Mesenchymal stem cell (in vitro differentiated cells and primary cell): ENCODE results near the gene INPP5A.

ENCODE experiments used
- DNase-seq: peaks from one replicate; pipeline ENCODE4 v3.0.0-alpha.2; 2013
- H2AFZ ChIP-seq: one replicate; pipeline ENCODE4 v1.6.1; 2013; ENCODE audit warnings: low read depth, mild to moderate bottlenecking, control low read depth, inconsistent platforms, low read length, moderate library complexity
- H2AK5ac ChIP-seq: 2 replicates; pipeline ENCODE4 v1.6.1; 2013; ENCODE audit warnings: low read length, moderate library complexity, mild to moderate bottlenecking, inconsistent platforms; ENCODE audit not compliant: severe bottlenecking
- H2BK120ac ChIP-seq: one replicate; pipeline ENCODE4 v1.6.1; 2013; ENCODE audit warnings: low read depth, mild to moderate bottlenecking, inconsistent platforms, low read length, moderate library complexity
- H2BK12ac ChIP-seq, 2 experiments: one replicate each; pipeline ENCODE4 v1.6.1; 2013; ENCODE audit warnings: inconsistent platforms in 2 of 2, low read length in 2 of 2, mild to moderate bottlenecking in 2 of 2, moderate library complexity in 2 of 2, control low read depth in 1 of 2
- H2BK15ac ChIP-seq: one replicate; pipeline ENCODE4 v1.6.1; 2013; ENCODE audit warnings: mild to moderate bottlenecking, low read depth, inconsistent platforms; ENCODE audit not compliant: poor library complexity, severe bottlenecking
- H2BK5ac ChIP-seq: 2 replicates; pipeline ENCODE4 v1.6.1; 2013; ENCODE audit warnings: low read depth, mild to moderate bottlenecking, low read length, control low read depth, inconsistent platforms; ENCODE audit not compliant: poor library complexity, severe bottlenecking
- H3K14ac ChIP-seq, 2 experiments: one replicate each; pipeline ENCODE4 v1.6.1; 2013; ENCODE audit warnings: inconsistent platforms in 2 of 2, low read length in 2 of 2, control low read depth in 1 of 2, mild to moderate bottlenecking in 1 of 2, moderate library complexity in 1 of 2
- H3K18ac ChIP-seq, 2 experiments: one replicate each; pipeline ENCODE4 v1.6.1; 2013; ENCODE audit warnings: inconsistent platforms in 2 of 2, low read length in 2 of 2, control low read depth in 1 of 2, low read depth in 1 of 2, mild to moderate bottlenecking in 1 of 2
- H3K23ac ChIP-seq, 2 experiments: one replicate each; pipeline ENCODE4 v1.6.1; 2013; ENCODE audit warnings: inconsistent platforms in 2 of 2, low read length in 2 of 2, mild to moderate bottlenecking in 2 of 2, moderate library complexity in 2 of 2, control low read depth in 1 of 2
- H3K27ac ChIP-seq: 2 replicates; pipeline ENCODE4 v1.5.1; 2013; ENCODE audit warnings: mild to moderate bottlenecking, moderate library complexity, low read length, control low read depth, inconsistent platforms; ENCODE audit not compliant: poor library complexity, severe bottlenecking
- H3K27me3 ChIP-seq, 2 experiments: 2 replicates each; pipeline versions ENCODE4 v1.6.1 to v1.7.0; 2013; ENCODE audit warnings: low read length in 2 of 2, mild to moderate bottlenecking in 2 of 2, moderate library complexity in 2 of 2, control low read depth in 1 of 2, inconsistent platforms in 1 of 2; ENCODE audit not compliant: control insufficient read depth in 1 of 2, insufficient read depth in 1 of 2
- H3K36me3 ChIP-seq, 2 experiments: 2 replicates each; pipeline versions ENCODE4 v1.6.1 to v1.7.0; 2013; ENCODE audit warnings: low read length in 2 of 2, control low read depth in 1 of 2, inconsistent platforms in 1 of 2, low read depth in 1 of 2, mild to moderate bottlenecking in 1 of 2; ENCODE audit not compliant: insufficient read depth in 2 of 2, control insufficient read depth in 1 of 2
- H3K4ac ChIP-seq, 2 experiments: one replicate each; pipeline ENCODE4 v1.6.1; 2013; ENCODE audit warnings: inconsistent platforms in 2 of 2, low read length in 2 of 2, mild to moderate bottlenecking in 2 of 2, moderate library complexity in 2 of 2, control low read depth in 1 of 2, low read depth in 1 of 2
- H3K4me1 ChIP-seq: 2 replicates; pipeline ENCODE4 v1.6.1; 2013; ENCODE audit warnings: low read depth, low read length, control low read depth; ENCODE audit not compliant: control insufficient read depth, insufficient read depth
- H3K4me2 ChIP-seq: 2 replicates; pipeline ENCODE4 v1.6.1; 2013; ENCODE audit warnings: low read length, mild to moderate bottlenecking, inconsistent platforms; ENCODE audit not compliant: poor library complexity, severe bottlenecking
- H3K4me3 ChIP-seq, 2 experiments: 2 replicates each; pipeline versions ENCODE4 v1.5.1 to v1.7.0; 2013; ENCODE audit warnings: low read length in 2 of 2, mild to moderate bottlenecking in 2 of 2, control low read depth in 1 of 2, low read depth in 1 of 2; ENCODE audit not compliant: insufficient read depth in 1 of 2
- H3K79me1 ChIP-seq: replicated peaks from 2 replicates; pipeline ENCODE4 v1.6.1; 2013; ENCODE audit warnings: mild to moderate bottlenecking, control low read depth, low read length, inconsistent platforms; ENCODE audit not compliant: poor library complexity, severe bottlenecking
- H3K9ac ChIP-seq: 2 replicates; pipeline ENCODE4 v1.7.0; 2013; ENCODE audit warnings: mild to moderate bottlenecking, low read length, moderate library complexity
- H3K9me3 ChIP-seq: 2 replicates; pipeline ENCODE4 v1.7.0; 2013; ENCODE audit warnings: mild to moderate bottlenecking, low read length; ENCODE audit not compliant: control insufficient read depth
- H4K8ac ChIP-seq: one replicate; pipeline ENCODE4 v1.6.1; 2013; ENCODE audit warnings: inconsistent platforms, mild to moderate bottlenecking, low read length, moderate library complexity
- H4K91ac ChIP-seq: one replicate; pipeline ENCODE4 v1.6.1; 2013; ENCODE audit warnings: mild to moderate bottlenecking, low read length, inconsistent platforms
- WGBS: methylation state at CpG from one replicate; pipeline ENCODE4 v1.1.7; 2013; ENCODE audit warnings: mixed read lengths; 5-methylcytosine and 5-hydroxymethylcytosine counted together

The INPP5A gene

DNA sequence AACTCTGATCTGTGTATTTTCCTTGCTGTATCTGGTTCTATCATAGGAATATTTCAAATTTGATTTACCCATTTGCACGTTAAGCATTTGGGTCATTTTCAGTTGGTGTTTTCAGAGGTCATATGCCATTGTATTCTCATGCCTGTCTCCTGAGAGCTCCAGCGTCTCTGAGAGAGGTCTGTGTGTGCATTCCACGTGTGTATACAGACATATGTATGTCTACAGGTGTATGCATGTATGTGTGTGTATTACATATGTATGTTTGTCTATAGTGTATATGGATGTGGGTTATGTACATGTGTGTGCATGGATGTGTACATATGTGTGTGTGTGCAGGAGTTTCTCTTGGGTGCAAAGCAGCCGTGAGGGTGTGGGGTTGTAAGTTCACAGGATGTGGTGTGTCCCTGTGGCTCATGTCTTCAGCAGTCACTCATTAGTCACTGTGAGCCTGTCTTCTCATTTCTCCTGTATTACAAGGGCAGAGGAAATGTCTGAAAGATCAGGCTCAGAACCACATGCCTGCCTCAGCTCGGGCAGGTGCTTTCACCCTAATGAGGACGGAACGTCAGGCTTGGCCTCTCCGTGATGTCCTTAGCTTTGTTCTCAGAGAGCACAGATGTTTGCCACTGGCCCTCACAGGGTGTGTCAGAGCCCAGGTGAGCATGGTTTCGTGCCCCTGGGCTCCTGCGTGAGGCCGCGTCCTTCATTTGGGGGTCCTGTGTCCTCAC lies 146.7 kb downstream of the INPP5A start:
- Histone ChIP-seq H2AK5ac (no peak overlapping the region), H3K27ac (no peak overlapping the region), H4K8ac (no peak overlapping the region), H3K27me3 (no peaks in the 10 kb centered on the region), H3K14ac (peak overlapping the region in 1 of 2 experiments; percentile 50), H3K9ac (no peak overlapping the region), H2BK15ac (no peak overlapping the region), H3K4me3 (peak overlapping the region in 1 of 2 experiments; percentile 19), H4K91ac (peak overlapping the region; percentile 55), H2AFZ (no peak overlapping the region), H3K4me1 (peaks cover 25% of the 10 kb centered on the region), H3K23ac (peak overlapping the region in 1 of 2 experiments; percentile 90), H3K4me2 (no peak overlapping the region), H3K4ac (peak overlapping the region; percentile 1 to 60), H2BK5ac (no peak overlapping the region), H3K79me1 (peaks cover 41% of the 10 kb centered on the region), H2BK120ac (no peak overlapping the region), H3K18ac (peak overlapping the region in 1 of 2 experiments; percentile 82), H3K36me3 (peaks cover 0 to 23% of the 10 kb centered on the region in 2 experiments), H3K9me3 (no peaks in the 10 kb centered on the region), H2BK12ac (peak overlapping the region in 1 of 2 experiments; percentile 57)
- whole genome bisulfite sequencing = 70% methylated on average over 12 of the region's 12 CpGs
- DNase-seq = peak; percentile 56

DNA sequence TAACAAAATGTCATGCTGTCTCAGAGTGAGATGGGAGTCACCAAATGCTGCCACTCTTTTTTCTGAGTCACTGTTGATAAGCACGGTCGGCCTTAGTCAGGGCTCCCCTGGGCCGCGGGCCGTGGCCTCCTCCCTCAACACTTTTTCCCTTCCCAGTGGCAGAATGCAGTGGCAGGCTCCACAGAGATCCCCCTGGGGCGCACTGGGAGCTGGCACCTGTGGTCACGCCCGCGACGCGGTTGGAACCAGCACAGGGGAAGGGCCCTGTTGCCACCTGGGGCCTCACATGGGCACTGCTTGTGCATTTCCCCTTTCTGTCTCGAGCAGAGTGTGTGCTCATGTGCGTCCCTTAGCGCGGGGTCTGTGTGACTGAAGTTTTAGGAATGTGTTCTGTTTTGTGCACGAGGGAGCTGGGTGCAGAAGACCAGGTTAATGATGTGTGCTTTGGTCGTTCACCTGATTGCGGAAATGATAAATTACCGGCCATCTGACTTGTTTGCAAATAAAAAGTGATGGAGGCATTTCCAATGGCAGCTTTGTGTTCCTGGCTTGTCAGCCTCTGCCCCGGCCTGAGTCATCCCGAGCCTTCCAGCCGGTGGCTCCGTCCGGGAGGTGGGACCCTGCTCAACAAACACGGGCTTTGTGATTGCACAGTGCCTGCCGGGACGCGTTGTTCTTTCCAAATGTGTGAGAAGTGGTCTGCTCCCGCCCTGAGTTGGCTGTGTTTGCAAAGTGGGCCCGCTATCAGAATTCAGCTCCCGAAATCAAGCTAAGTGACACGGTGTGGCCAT lies 147.7 kb downstream of the INPP5A start:
- peak overlapping the region; percentile 60 for H4K91ac ChIP-seq
- no peak overlapping the region for H3K27ac ChIP-seq
- H2BK12ac ChIP-seq = peak overlapping the region in 1 of 2 experiments; percentile 45
- H3K23ac ChIP-seq = peak overlapping the region in 1 of 2 experiments; percentile 49
- H2BK120ac ChIP-seq = peak overlapping the region; percentile 39
- peak overlapping the region in 1 of 2 experiments; percentile 46 for H3K4me3 ChIP-seq
- H3K14ac ChIP-seq = peak overlapping the region in 1 of 2 experiments; percentile 87
- H3K27me3 ChIP-seq = no peaks in the 10 kb centered on the region
- 44% methylated on average over 32 of the region's 32 CpGs for WGBS
- no peak overlapping the region for H2AK5ac ChIP-seq
- peaks cover 0 to 28% of the 10 kb centered on the region in 2 experiments for H3K36me3 ChIP-seq
- DNase-seq = peak; percentile 74
- peaks cover 45% of the 10 kb centered on the region for H3K79me1 ChIP-seq
- no peak overlapping the region for H3K9ac ChIP-seq
- H3K18ac ChIP-seq = peak overlapping the region; percentile 50 to 89
- H3K9me3 ChIP-seq = no peaks in the 10 kb centered on the region
- peak overlapping the region in 1 of 2 experiments; percentile 3 for H3K4ac ChIP-seq
- peak overlapping the region; percentile 59 for H3K4me2 ChIP-seq
- H2AFZ ChIP-seq = peak overlapping the region; percentile 33
- H2BK5ac ChIP-seq = no peak overlapping the region
- H2BK15ac ChIP-seq = peak overlapping the region; percentile 4
- peak overlapping the region; percentile 78 for H4K8ac ChIP-seq
- H3K4me1 ChIP-seq = peaks cover 25% of the 10 kb centered on the region

DNA sequence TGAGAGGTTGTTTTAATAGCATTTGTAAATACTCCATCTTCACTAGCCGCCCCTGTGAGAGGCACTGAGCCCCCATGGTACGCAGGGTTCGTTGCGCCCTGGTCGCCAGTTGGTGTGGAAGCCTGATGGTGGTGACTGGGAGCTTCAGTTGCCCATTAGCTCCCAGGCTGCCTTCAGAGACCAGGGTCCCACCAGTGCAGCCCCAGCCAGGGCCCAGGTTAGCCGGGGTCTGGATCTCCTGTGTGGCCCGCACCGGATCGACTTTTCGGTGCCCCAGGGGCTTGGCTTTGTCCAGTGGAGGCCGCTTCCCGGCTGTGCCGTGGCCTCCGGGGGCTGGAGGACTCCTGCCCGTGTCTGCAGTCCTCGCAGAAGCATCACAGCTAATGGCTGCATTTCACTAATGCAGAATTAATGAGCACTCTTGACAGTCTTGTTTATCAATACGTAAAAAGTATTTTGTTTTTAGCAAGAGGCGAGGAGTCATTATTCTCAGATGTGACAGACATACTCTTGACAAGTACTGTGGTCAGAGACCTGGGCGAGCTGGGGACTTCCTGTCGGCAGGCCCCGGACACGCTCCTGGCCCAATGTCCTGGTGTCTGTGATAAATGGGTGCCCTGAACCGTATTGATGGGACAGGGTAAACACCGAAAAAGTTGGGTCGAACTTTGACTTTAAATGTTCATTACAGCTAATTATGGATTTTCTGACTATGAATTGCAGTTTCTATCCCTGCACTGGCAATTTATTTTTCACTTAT lies 148.5 kb downstream of the INPP5A start:
- Histone ChIP-seq H3K27ac (no peak overlapping the region), H3K4me1 (peaks cover 25% of the 10 kb centered on the region), H3K36me3 (peaks cover 7 to 36% of the 10 kb centered on the region in 2 experiments), H3K27me3 (no peaks in the 10 kb centered on the region), H3K4me2 (no peak overlapping the region), H2BK12ac (peak overlapping the region in 1 of 2 experiments; percentile 33), H3K4me3 (no peak overlapping the region), H3K9me3 (no peaks in the 10 kb centered on the region), H2BK120ac (no peak overlapping the region), H2BK5ac (no peak overlapping the region), H3K79me1 (peaks cover 48% of the 10 kb centered on the region), H3K4ac (peak overlapping the region in 1 of 2 experiments; percentile 6), H2AFZ (no peak overlapping the region), H4K91ac (peak overlapping the region; percentile 22), H2BK15ac (no peak overlapping the region), H3K23ac (no peak overlapping the region), H3K14ac (no peak overlapping the region), H2AK5ac (no peak overlapping the region), H3K9ac (no peak overlapping the region), H4K8ac (peak overlapping the region; percentile 21), H3K18ac (peak overlapping the region in 1 of 2 experiments; percentile 31)
- DNase-seq = no peak
- 87% methylated on average over 23 of the region's 25 CpGs for WGBS
